Measurements from ENCODE around the gene LRRC27.

LRRC27 gene

DNA sequence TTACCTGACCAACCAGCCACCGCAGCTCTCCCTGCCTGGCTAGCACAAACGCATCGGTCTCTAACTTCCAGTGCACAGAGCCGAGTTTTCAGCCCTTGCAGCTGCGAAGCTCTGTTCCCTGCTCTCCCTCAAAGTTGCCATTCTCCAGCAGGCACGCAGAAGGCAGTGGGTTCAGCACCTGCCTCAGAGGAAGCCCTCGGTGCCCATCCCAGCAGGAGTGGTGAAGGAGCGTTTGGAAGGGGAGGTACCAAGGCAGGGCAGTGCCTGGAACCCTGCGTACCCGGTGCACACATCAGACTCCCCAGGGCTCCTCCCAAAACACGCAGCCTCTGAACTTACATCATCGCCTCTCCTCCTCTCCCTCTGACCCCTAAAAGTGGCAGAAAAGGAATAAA, 22.5 kb upstream of the LRRC27 start:
- no peaks in the 10 kb centered on the region for H3K79me2 ChIP-seq (ENCODE audit: low read length)
- no peak overlapping the region for H3K4me3 ChIP-seq (ENCODE audit: low read length)
- no peaks in the 10 kb centered on the region for H3K9me3 ChIP-seq (ENCODE audit: insufficient read depth, low read length)
- H2AFZ ChIP-seq (ENCODE audit: low read depth, low read length): no peak overlapping the region
- no peaks in the 10 kb centered on the region for H4K20me1 ChIP-seq (ENCODE audit: insufficient read depth, low read length)
- H3K27me3 ChIP-seq (ENCODE audit: low read depth, low read length): no peaks in the 10 kb centered on the region
- no peaks in the 10 kb centered on the region for H3K36me3 ChIP-seq (replicated peaks; ENCODE audit: low read depth, low read length)
- no peak overlapping the region for H3K4me2 ChIP-seq (ENCODE audit: low read length)
- H3K4me1 ChIP-seq (ENCODE audit: low read length): no peaks in the 10 kb centered on the region
- H3K9ac ChIP-seq (ENCODE audit: low read length): no peak overlapping the region
- TF ChIP-seq, protein P1, sequence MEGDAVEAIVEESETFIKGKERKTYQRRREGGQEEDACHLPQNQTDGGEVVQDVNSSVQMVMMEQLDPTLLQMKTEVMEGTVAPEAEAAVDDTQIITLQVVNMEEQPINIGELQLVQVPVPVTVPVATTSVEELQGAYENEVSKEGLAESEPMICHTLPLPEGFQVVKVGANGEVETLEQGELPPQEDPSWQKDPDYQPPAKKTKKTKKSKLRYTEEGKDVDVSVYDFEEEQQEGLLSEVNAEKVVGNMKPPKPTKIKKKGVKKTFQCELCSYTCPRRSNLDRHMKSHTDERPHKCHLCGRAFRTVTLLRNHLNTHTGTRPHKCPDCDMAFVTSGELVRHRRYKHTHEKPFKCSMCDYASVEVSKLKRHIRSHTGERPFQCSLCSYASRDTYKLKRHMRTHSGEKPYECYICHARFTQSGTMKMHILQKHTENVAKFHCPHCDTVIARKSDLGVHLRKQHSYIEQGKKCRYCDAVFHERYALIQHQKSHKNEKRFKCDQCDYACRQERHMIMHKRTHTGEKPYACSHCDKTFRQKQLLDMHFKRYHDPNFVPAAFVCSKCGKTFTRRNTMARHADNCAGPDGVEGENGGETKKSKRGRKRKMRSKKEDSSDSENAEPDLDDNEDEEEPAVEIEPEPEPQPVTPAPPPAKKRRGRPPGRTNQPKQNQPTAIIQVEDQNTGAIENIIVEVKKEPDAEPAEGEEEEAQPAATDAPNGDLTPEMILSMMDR (IDR thresholded peaks at IDR 0.05; ENCODE audit: low read depth, low read length): no peak
- H3K27ac ChIP-seq (ENCODE audit: low read length): no peak overlapping the region

DNA sequence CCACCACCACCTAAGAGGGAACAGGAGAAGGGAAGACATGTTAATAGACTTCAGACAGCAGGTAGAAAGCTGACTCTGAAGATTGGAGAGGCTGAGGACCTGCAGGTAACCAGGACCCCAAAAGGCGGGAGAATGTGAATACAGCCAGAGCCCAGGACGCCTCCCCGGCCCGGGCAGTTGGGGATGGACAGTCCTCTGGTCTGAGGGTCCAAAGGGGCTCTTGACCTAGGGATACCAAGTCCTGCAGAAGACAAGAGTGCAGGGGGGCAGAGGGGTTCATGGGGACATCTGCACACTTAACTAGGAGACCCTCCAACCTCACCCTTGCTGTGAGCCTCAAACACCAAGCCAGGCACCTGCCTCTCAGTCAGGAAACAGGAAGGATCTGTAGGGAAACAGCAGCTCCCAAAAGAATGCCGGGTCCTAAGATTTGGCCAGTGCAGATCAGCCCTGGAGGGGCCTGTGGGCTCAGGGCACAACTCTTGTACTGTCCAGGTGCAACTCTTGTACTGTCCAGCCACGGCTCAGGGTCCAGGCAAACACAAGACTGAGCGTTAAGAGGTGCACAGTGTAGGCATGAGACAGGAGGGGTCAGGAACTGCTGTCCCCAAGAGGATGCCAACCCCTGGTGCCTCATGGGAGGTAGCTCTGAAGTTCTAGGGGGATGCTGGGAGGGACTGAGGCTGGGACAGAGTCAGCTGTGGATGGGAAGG, 22.0 kb upstream of the LRRC27 start:
- H3K9me3 ChIP-seq (ENCODE audit: insufficient read depth, low read length): no peaks in the 10 kb centered on the region
- no peak overlapping the region for H2AFZ ChIP-seq (ENCODE audit: low read depth, low read length)
- no peaks in the 10 kb centered on the region for H3K36me3 ChIP-seq (replicated peaks; ENCODE audit: low read depth, low read length)
- H3K27me3 ChIP-seq (ENCODE audit: low read depth, low read length): no peaks in the 10 kb centered on the region
- no peak overlapping the region for H3K4me2 ChIP-seq (ENCODE audit: low read length)
- H3K9ac ChIP-seq (ENCODE audit: low read length): no peak overlapping the region
- H4K20me1 ChIP-seq (ENCODE audit: insufficient read depth, low read length): no peaks in the 10 kb centered on the region
- no peak for TF ChIP-seq EZH2phosphoT487 (IDR thresholded peaks at IDR 0.05; ENCODE audit: low read depth)
- TF ChIP-seq, protein P1 (IDR thresholded peaks at IDR 0.05; ENCODE audit: low read depth, low read length): no peak
- H3K4me1 ChIP-seq (ENCODE audit: low read length): no peaks in the 10 kb centered on the region
- H3K27ac ChIP-seq (ENCODE audit: low read length): no peak overlapping the region
- no peaks in the 10 kb centered on the region for H3K79me2 ChIP-seq (ENCODE audit: low read length)
- no peak overlapping the region for H3K4me3 ChIP-seq (ENCODE audit: low read length)

DNA sequence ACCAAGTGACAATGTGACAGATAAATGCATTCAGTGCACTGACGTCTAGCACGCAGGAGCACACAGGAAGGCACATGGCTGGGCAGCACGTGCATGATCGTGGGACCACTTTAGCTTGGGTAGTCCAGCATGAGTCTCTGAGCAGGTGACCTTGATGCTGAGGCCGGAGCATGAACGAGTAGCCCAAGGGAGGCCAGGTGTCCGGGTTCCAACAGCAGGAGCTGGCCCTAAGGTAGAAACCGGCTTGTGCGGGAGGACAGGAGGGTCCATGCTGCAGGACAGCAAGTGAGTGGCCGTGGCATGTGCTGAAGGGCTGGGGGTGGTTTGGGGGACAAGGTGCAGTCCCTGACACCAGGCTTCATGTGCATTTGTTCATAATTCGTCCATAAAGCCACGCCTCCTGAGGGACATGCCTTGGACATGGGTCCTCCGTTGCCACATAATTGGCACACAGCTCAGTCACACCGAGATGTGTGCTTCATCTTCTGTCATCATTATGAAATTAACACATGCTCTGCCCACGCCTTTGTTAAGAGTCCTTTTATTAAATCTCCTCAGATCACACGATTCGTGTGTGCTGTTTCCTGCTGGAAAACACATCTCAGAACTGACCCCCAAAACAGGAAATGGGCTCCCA, 21.2 kb upstream of the LRRC27 start:
- no peak overlapping the region for H3K4me2 ChIP-seq (ENCODE audit: low read length)
- no peaks in the 10 kb centered on the region for H4K20me1 ChIP-seq (ENCODE audit: insufficient read depth, low read length)
- H3K27ac ChIP-seq (ENCODE audit: low read length): no peak overlapping the region
- H3K9me3 ChIP-seq (ENCODE audit: insufficient read depth, low read length): no peaks in the 10 kb centered on the region
- H3K36me3 ChIP-seq (replicated peaks; ENCODE audit: low read depth, low read length): no peaks in the 10 kb centered on the region
- TF ChIP-seq, protein P1 (IDR thresholded peaks at IDR 0.05; ENCODE audit: low read depth, low read length): no peak
- no peak for TF ChIP-seq EZH2phosphoT487 (IDR thresholded peaks at IDR 0.05; ENCODE audit: low read depth)
- H3K27me3 ChIP-seq (ENCODE audit: low read depth, low read length): no peaks in the 10 kb centered on the region
- H3K4me3 ChIP-seq (ENCODE audit: low read length): no peak overlapping the region
- H3K4me1 ChIP-seq (ENCODE audit: low read length): no peaks in the 10 kb centered on the region
- no peak overlapping the region for H2AFZ ChIP-seq (ENCODE audit: low read depth, low read length)
- no peaks in the 10 kb centered on the region for H3K79me2 ChIP-seq (ENCODE audit: low read length)
- no peak overlapping the region for H3K9ac ChIP-seq (ENCODE audit: low read length)

DNA sequence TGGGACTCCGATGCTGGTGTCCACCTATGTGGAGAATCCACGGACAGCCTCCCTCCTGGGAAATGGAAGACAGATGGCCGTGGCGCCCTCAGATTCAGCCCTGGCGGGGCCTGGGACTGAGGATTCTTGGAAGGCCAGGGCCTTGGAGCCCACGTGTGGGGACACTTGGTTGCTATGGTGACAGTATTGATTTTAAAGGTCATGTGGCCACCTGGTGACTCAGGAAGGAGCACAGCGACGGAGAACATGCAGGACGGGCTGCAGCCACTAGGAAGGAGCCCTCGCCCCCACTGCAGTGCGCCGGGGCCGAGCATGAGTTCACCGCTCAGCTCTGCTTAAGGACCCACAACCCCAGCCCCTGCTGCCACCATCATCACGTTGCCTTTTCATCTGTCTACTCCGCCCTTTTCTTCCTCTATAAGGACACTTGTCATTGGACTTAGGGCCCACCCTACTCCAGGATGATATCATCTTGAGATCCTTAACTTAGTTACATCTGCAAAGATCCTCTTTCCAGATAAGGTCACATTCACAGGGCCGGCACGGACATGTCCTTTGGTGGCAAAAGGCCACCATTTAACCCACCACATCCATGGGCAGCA, 20.6 kb upstream of the LRRC27 start:
- Histone ChIP-seq H3K9me3 (ENCODE audit: insufficient read depth, low read length) (no peaks in the 10 kb centered on the region), H3K4me3 (ENCODE audit: low read length) (no peak overlapping the region), H3K79me2 (ENCODE audit: low read length) (no peaks in the 10 kb centered on the region), H3K4me1 (ENCODE audit: low read length) (no peaks in the 10 kb centered on the region), H3K4me2 (ENCODE audit: low read length) (no peak overlapping the region), H2AFZ (ENCODE audit: low read depth, low read length) (no peak overlapping the region), H3K27me3 (ENCODE audit: low read depth, low read length) (no peaks in the 10 kb centered on the region), H3K27ac (ENCODE audit: low read length) (no peak overlapping the region), H3K36me3 (replicated peaks; ENCODE audit: low read depth, low read length) (no peaks in the 10 kb centered on the region), H3K9ac (ENCODE audit: low read length) (no peak overlapping the region), H4K20me1 (ENCODE audit: insufficient read depth, low read length) (no peaks in the 10 kb centered on the region)
- TF ChIP-seq, protein P1 (IDR thresholded peaks at IDR 0.05; ENCODE audit: low read depth, low read length): no peak
- no peak for TF ChIP-seq EZH2phosphoT487 (IDR thresholded peaks at IDR 0.05; ENCODE audit: low read depth)

Measured in OCI-LY3 (cell line).